Fibroblast of villous mesenchyme (primary cell): ENCODE results near the gene SYPL1. TPM values are rescaled to one million over a fixed set of nuclear protein-coding genes. Genes with fewer than 3 reads are reported as not detected.

Experiments used
- DNase-seq: peaks from one replicate; pipeline ENCODE4 v3.0.0-alpha.2; 2010; ENCODE audit warnings: low read depth
- H3K4me3 ChIP-seq: 2 replicates; pipeline ENCODE4 v1.5.1; 2011; ENCODE audit warnings: low read depth, mild to moderate bottlenecking, low read length
- total RNA-seq: library from RNA; depleted of rRNA; stranded (reverse); fragments of >200 nt; gene quantifications from 2 replicates; pipeline ENCODE4 v1.2.3, GENCODE V29; 2012
- TF ChIP-seq, protein P1 (sequence below): IDR thresholded peaks from 2 replicates; pipeline ENCODE4 v1.5.1; 2012; ENCODE audit warnings: low read depth, mild to moderate bottlenecking, low read length; ENCODE audit not compliant: insufficient read depth

SYPL1 gene
- total RNA-seq, 1 donor = 55.3 TPM

DNA sequence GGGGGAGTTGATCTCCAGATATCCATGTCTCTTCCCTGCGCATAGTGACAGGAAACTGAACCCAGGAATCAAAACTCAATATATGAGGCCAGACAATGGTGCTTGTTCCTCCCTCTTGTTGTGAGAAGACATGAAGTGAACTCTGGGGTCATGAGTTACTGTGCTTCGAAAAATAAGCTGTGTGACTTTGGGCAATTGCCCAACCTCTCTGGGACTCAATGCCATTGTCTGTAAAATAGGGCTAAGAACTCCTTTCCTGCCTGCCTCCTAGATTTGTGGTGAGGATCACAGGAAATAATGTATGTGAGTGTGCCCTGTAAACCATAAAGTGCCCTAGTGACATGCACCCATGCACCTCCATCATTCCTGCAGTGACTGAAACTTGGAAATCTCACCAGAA lies 48.4 kb downstream of the SYPL1 start:
- H3K4me3 ChIP-seq = no peak overlapping the region
- DNase-seq = no peak
- TF ChIP-seq, protein P1, sequence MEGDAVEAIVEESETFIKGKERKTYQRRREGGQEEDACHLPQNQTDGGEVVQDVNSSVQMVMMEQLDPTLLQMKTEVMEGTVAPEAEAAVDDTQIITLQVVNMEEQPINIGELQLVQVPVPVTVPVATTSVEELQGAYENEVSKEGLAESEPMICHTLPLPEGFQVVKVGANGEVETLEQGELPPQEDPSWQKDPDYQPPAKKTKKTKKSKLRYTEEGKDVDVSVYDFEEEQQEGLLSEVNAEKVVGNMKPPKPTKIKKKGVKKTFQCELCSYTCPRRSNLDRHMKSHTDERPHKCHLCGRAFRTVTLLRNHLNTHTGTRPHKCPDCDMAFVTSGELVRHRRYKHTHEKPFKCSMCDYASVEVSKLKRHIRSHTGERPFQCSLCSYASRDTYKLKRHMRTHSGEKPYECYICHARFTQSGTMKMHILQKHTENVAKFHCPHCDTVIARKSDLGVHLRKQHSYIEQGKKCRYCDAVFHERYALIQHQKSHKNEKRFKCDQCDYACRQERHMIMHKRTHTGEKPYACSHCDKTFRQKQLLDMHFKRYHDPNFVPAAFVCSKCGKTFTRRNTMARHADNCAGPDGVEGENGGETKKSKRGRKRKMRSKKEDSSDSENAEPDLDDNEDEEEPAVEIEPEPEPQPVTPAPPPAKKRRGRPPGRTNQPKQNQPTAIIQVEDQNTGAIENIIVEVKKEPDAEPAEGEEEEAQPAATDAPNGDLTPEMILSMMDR = no peak

DNA sequence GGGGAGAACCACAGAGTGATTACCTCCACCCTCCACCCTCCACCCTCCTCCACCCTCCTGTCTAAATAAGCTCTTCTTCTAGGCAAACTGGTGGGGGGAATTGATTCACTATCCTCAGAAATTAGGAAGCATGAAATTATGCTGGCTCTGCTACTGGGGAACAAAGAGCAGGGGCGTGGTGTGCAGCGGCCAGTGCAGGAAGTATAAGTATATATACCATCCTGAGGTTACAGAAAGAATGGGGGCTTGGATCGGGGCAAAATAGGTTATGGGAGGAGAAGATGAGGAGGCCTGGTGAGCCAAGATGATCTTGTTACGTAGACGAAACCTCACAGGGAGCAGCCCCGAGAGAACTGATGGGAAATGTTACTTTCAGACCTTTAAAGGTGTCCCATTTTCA lies 49.1 kb downstream of the SYPL1 start:
- H3K4me3 ChIP-seq = no peak overlapping the region
- TF ChIP-seq, protein P1 = no peak
- no peak for DNase-seq

DNA sequence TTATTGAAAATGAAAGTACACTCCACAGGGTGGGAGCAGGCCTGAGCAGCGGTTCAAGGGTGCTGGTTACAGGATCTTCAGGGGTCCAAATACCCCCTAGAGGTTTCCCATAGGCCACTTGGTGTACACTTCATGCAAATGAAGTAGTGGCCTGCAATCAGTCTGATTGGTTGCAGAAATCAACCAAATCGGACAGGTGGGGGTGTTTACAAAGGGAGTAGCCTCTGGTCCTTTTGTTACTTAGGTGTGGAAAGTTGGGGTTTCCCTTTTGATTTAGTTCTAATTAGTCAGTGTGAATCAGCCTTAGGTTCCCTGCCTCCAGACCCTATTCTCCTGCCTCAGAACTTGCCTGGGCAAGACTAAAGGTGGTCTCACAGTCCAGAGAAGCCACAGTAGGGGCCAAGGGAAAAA lies 49.6 kb downstream of the SYPL1 start:
- TF ChIP-seq, protein P1 = no peak
- DNase-seq = no peak
- H3K4me3 ChIP-seq = no peak overlapping the region

DNA sequence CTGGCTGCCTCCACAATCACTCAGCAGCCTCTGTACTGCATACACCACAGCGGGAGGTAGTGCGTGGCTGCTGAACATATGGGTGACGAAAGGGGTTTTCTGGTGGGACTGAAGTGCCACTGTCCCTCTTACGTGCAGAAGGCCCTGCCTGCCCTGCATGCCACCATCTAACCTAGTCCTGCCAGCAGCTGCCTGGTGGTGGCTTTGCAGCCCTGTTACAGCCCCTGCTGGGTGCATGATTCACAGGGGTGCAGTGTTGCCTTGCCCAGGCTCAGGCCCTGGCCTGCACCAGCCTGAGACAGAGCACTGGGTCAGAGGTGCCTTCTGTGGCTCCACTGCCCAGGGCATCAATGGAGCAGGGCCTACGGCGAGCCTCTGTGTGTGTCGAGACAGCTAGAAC lies 50.1 kb downstream of the SYPL1 start:
- TF ChIP-seq, protein P1 = no peak

DNA sequence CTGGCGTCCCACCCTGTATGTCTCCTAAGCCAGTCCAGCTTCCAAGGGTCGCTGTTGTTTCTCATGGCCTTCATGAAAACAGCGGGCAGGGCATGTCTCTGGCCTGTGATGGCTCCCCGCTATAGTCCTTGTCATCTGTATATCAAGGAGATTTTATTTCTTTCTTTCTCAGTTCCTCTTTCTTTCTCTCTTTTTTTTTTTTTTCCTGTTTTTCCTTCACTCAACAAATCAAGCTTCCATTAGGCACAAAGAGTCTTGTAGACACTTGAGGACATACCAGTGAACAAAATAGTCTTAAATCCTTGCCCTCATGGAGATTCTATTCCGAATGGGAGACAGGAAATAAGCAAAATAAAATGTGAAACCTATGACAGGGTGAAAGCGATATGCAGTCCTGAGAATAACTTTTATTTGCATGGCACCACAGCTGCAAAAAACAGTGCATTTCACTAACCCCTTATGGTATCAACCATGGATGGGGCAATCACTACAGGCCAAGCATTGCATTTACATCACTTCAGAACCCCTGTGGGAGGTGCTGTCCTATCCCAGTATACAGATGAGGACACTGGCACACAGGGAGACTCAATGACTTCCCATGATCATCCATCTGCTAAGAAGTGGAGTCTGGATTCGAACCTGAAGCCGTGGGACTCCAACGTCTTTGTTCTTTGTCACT lies 50.7 kb downstream of the SYPL1 start:
- H3K4me3 ChIP-seq = no peak overlapping the region
- TF ChIP-seq, protein P1 = no peak
- DNase-seq = no peak

More for the DNA sequence above, 50.1 kb downstream of the SYPL1 start:
- no peak for DNase-seq
- no peak overlapping the region for H3K4me3 ChIP-seq

DNA sequence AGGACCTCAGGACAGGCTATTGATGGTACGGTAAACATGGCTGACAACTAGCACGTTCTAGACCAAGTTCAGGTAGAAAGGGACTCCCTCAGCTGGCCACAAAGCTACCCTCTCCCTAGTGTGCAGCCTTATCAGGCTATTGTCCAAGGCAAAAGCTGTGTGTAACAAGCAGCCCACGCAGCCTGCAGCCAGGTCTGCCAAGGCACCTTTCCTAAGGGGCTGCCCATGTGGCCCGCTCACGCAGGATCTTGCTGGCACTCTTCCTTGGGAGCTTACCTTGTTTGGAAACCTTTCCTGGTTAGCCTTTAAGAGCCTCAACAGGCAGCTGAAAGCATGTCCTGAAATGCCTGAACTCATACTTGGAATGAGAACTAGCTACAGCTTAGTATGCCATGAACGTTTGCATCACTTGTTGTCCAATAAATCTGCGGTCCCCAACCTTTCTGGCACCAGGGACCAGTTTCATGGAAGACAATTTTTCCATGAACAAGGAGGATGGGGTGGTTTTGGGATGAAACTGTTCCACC lies 51.7 kb downstream of the SYPL1 start:
- TF ChIP-seq, protein P1 = no peak
- no peak overlapping the region for H3K4me3 ChIP-seq
- DNase-seq = no peak

DNA sequence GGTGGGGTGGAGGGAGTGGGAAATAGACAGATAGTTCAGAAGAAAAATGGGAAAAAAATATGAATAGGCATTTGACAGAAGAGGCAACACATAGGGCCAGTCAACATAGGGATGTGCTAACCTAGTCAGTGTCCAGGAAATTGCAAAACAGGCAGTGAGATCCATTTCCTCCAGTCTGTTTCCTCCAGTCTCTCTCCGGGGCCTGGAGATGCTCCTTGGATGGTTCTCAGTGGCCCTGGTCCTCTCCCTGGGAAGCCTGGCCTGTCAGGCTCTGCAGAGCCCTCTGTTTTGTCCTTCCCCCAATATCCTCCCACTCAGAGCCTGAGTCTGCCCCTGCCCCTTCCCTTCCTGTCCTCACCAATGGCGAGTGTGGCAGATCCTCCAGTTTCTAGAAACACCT lies 52.6 kb downstream of the SYPL1 start:
- TF ChIP-seq, protein P1 = no peak
- DNase-seq = no peak
- no peak overlapping the region for H3K4me3 ChIP-seq
